Measurements from ENCODE around the gene ADGRG6.
"Not testable (repeated sequence)": the region's sequence is repeated elsewhere in the genome, so short reads cannot be mapped to it uniquely, and the experiment has no call there.

ADGRG6 gene

DNA sequence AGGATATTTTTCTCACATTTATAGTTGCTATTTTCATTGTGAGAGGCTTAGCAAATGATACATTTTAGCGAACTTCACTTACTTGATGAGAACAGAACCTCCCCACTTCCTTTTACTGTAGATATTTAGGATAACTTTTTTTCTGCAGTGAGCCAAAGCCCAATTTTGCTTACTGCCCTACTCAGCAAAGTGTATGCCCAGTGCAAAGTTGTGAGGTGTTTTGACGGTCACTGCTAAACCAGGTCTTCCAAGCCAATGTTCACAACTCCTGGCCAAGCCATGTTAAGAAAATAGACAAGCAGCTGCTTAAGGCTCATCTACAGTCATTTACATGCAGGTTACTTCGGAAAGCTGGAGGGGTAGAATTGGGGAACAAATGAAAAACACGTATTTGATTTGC lies 144.8 kb downstream of the ADGRG6 start:
- no peak for DNase-seq (ENCODE audit: low read depth)

DNA sequence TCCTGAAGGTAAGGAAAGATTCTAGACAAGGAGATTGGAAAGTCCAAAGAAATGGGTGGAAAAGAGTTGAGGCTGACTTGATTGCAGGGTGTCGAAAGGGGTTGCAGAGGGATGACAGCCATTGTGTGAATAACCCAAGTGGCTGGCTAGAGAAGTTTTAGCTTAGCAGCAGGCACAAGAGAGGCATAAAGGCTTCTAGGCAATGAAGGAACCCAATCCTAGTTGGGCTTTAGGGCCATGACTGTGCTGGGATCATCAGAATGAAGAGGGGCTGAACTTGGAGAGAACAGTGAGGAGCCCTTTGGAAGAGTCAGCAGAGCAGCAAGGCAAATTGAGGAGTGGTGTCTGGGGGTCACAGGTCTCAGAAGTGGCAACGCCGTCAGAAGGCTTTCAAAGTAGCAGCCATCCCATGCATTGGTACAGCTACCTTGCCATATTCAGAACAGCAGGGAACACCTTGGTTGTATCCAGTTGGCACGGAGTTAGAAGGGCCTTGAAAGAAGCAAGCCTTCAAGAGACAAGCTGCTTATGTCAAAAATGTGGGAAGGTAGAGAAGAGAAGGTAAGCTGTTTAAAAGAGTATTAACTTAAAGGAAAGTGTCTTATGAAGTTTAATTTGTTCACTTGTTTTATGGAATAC lies 146.4 kb downstream of the ADGRG6 start:
- DNase-seq (ENCODE audit: low read depth), result no peak

DNA sequence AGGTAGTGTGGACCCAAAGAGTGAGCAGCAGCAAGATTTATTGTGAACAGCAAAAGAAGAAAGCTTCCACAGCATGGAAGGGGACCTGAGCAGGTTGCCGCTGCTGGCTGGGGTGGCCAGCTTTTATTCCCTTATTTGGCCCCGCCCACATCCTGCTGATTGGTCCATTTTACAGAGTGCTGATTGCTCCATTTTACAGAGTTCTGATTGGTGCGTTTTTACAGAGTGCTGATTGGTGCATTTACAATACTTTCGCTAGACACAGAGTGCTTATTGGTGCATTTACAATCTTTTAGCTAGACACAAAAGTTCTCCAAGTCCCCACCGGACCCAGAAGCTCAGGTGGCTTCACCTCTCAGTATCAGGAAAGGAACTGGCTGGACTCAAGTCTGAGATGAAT lies 149.0 kb downstream of the ADGRG6 start:
- not testable (repeated sequence) for DNase-seq (ENCODE audit: low read depth)

DNA sequence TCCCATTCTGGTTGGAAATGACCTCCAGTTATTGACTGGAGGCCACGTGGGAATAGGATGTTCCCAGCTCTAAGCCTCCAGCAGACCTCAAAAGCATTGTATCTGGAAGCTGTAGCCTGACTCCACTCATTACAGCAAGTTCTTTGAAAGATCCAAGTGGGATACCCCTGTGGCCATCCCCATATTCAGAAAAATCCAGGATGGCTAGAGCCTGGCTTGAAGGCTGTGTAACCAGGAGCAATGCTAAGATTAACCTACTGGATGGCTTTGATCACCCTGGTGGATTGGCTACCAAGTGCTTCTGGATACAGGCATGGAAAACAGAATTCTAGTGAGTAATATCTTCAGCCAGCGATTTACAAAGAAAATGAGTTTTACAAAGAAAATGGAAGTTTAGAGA lies 151.2 kb downstream of the ADGRG6 start:
- DNase-seq (ENCODE audit: low read depth), result no peak

DNA sequence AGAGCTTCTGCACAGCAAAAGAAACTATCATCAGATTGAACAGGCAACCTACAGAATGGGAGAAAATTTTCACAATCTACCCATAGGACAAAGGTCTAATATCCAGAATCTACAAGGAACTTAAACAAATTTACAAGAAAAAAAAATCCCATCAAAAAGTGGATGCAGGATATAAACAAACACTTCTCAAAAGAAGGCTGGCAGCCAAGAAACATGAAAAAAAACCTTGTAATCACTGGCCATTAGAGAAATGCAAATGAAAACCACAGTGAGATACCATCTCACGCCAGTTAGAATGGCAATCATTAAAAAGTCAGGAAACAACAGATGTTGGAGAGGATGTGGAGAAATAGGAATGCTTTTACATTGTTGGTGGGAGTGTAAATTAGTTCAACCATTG lies 152.4 kb downstream of the ADGRG6 start:
- DNase-seq (ENCODE audit: low read depth), result not testable (repeated sequence)

DNA sequence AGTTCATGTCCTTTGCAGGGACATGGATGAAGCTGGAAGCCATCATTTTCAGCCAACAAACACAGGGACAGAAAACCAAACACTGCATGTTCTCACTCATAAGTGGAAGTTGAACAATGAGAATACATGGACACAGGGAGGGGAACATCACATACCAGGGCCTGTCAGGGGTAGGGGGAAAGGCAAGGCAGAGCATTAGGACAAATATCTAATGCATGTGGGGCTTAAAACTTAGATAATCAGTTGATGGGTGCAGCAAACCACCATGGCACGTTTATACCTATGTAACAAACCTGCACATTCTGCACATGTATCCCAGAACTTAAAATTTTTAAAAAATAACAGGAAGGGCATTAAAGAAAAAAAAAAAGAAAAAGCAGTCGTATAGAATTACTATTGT lies 153.0 kb downstream of the ADGRG6 start:
- DNase-seq (ENCODE audit: low read depth), result not testable (repeated sequence)

DNA sequence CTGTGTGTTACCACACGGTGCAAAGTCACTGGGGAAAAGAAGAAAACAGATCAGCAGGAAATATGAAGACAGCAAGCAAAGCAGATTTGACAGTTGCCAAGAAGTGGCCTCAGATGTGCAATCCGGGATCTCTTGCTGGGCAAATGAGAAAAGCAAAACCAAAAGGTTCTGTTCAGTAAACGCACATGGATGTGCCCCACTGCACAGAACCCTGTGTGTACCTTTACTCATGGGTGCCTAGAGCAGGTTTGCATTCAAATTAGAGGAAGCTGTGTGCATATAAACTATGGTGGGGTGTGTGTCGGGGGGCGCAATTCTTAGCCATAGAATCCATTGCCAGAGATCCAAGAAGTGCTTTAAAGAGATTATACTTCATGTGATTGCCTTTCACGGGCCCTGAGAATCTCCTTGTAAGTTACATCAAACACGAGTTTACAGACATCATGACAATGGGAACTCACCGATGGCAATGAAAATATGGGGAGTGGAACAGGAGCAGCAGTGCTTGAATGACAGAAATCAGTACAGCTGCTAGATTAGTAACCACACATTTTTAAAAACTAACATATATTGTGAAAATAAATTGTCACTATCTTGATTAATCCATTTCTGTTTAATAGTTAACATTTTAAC lies 154.3 kb downstream of the ADGRG6 start:
- DNase-seq (ENCODE audit: low read depth), result no peak

DNA sequence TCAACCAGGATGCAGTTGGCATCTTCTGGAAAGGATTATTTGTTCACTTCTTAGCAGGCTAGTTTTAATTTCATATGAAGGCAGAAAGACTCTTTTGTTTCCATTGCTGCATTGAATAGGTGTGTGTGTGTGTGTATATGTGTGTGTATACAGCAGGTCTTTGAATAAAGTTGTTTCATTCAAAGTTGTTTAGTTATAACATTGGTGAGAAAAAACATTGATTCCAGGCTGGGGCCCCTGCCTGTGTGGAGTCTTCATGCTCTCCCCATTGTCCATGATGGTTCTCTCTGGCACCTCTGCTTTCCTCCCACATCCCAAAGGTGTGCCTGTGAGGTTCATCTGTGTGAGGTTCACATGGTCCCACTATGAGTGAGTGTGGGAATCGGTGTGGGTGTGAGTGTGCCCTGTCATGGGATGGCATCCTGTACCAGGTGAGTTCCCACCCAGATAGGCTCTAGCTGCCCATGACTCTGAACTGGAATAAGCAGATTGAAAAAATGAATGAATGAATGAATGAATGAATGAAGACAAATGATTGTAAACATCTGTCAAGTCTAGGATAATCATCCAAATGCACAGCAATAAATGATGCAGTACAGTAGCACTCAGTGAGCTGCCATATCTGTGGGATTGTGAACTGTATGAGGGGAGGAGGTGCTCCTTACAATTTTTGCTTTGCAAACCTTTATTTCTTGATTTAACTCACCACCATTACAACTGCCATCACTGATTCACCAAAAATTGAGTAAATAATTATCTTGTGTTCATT lies 156.0 kb downstream of the ADGRG6 start:
- no peak for DNase-seq (ENCODE audit: low read depth)

DNA sequence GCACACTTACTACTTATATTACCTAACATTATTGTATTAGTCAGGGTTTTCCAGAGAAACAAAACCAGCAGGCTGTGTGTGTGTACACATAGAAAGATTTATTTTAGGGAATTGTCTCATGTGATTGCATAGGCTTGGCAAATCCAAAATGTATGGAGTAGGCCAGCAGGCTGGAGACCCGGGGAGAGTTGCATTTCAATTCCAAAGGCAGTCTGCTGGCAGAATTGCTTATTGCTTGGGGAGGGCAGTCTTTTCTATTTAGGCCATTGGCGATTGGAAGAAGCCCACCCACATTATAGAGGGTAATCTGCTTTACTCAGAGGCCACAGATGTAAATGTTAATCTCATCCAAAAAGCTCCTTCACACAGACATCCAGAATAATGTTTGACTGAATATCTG lies 157.0 kb downstream of the ADGRG6 start:
- no peak for DNase-seq (ENCODE audit: low read depth)

DNA sequence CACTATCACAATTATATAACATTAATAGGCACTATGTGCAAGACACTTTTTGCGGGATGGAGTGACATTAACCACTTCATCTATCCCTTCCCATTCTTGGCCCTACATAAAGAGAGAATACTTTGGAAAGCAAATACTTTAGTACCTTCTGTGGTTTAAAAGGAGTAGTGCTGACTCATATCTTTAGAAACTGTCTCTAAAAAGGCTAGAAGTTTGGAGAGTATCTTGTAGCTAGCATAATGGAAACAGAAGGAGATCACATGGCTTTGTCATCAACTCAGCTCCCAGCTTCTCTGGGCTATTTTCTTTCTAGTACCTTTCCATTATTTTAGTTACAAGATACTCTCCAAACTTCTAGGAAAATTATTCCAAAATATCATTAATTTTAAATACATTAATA lies 157.5 kb downstream of the ADGRG6 start:
- DNase-seq (ENCODE audit: low read depth), result peak; percentile 11

DNA sequence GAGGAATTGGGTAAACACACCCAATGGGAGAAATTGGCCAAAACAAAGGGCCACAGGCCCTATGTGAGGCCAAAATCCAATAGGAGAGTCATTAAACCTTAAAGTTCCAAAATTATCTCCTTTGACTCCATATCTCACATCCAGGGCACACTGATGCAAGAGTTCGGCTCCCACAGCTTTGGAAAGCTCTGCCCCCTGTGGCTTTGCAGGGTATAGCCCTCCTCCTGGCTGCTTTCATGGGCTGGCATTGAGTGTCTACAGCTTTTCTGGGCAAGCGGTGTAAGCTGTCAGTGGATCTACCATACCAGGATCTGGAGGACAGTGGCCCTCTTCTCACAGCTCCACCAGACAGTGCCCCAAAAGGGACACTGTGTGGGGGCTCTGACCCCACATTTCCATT lies 160.5 kb downstream of the ADGRG6 start:
- DNase-seq (ENCODE audit: low read depth), result no peak

DNA sequence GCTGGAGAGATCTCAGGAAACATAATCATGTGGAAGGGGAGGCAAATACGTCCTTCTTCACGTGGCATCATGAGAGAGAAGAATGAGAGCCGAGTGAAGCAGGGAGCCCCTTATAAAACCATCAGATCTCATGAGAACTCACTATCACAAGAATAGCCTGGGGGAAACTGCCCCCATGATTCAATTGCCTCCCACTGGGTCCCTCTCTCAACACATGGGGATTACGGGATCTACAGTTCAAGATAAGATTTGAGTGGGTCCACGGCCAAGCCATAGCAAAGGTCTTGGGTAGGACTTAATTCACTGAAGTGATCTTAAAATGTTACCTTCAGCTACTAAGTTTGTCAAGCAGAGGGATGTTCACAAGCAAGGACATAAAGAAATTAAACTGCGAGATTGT lies 162.2 kb downstream of the ADGRG6 start:
- DNase-seq (ENCODE audit: low read depth), result no peak

DNA sequence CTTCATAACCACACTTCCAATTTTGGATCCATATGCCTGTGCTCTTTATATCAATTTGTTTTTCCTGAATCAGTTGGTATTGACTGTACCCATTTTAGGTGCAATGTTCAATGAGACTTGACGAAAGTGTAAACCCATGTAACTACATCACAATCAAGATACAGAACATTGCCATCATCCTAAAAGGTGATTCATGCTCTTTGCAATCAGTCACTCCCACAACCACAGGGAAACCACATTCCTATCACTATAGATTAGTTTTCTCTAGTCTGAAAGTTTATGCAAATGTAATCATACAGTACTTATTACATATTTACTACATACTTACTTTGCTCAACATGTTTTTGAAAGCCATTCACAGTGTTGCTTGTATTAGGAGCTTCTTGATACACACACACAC lies 167.4 kb downstream of the ADGRG6 start:
- no peak for DNase-seq (ENCODE audit: low read depth)

DNA sequence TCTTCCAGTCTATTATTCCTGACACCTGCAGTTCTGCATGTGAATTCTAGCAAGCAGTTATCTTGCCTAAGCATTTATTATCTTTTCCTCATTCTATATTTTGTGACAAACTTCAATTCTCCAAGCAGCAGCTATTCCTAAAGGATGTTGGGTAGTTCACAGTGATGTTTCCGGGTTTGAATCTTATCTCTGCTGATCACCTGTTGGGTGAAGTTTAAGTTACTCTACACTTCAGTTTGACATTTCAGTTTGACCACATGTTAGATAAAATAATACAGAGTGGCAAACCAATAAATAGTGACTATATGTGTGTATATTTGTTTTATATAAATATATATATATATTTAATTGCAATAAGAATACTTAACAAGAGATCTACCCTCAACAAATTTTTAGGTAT lies 168.6 kb downstream of the ADGRG6 start:
- DNase-seq (ENCODE audit: low read depth), result no peak

DNA sequence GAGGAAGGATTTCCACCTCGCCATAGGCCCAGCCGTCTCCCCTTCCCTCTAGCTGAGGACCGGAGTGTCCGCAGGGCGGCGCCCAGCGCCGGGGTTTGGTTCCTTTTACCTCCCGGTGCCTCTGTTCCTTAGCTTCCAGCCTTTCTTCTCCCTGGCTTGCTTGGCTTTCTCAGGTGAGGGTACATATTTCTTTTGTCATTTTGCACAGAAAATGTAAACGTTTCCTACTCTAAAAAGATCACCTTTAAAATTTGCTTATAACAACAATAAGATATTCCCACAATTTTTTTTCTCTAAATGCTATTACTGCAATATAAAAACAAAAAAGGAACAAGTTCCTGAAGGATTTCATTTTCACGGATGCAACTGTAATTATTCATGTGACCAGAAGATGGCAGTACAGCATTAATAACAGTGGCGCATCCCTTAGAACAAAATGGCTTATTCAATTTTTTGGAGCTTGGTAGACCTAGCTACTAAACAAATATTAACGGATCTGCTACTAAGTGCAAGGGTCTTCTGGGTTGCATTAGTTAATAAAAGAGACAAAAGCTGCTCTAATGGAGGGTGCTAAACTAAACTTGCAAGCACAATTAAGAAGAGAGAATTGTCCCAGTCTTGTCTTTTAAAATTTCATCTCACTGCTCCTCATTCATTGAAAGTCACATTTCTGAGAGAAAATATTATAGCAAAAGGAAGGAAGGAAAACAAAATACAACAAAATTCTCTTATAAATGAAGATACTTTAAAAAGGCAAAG lies 172.9 kb downstream of the ADGRG6 start:
- peak; percentile 5 for DNase-seq (ENCODE audit: low read depth)

DNA sequence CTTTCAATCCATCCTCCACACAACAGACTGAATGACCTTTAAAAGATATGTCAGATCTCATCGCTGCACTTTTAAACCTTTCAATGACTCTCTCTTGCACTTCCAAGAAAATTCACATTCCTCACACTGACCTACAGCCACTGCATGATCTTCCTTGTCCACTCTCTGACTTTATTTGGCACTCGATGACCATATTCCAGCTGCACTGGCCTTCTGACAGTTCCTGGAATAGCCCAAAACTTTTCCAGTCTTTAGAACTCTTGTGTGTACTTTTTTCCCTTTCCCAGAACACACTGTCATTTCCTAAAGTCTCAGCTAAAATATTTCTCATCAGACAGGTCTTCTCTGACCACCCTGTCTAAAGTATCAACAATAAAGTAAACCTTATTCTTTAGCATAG lies 174.6 kb downstream of the ADGRG6 start:
- no peak for DNase-seq (ENCODE audit: low read depth)

DNA sequence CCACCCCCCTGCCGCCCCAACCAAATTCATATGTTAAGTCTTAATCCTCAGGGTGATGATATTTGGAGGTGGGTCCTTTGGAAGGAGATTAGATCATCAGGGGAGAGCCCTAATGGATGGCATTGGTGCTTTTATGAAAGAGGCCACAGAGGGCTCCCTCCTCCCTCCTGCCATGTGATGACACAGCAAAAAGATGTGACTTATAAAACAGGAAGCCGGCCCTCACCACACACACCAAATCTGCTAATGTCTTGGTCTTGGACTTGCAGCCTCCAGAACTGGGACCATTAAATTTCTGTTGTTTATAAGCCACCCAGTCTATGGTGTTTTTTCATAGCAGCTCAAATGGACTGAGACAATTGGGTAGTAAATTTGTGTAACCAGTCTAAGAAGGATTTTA lies 176.3 kb downstream of the ADGRG6 start:
- DNase-seq (ENCODE audit: low read depth), result peak; percentile 8

DNA sequence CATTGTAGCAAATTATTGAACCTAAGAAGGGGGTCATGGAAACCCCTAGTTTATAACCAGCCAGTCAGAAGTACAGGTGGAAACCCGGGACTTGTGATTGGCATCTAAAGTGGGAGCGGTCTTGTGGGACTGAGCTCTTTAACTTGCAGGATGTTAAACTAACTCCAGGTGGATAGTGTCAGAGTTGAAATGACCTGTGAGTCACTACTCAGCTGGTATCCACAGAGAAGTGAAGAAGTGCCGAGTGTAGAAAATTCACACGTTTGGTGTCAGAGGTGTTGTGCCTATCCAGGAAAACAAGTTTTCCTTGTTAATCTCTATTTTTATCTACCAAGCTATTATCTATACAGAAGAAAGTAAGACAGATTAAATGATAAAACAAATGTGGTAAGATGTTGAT lies 179.7 kb downstream of the ADGRG6 start:
- no peak for DNase-seq (ENCODE audit: low read depth)

DNA sequence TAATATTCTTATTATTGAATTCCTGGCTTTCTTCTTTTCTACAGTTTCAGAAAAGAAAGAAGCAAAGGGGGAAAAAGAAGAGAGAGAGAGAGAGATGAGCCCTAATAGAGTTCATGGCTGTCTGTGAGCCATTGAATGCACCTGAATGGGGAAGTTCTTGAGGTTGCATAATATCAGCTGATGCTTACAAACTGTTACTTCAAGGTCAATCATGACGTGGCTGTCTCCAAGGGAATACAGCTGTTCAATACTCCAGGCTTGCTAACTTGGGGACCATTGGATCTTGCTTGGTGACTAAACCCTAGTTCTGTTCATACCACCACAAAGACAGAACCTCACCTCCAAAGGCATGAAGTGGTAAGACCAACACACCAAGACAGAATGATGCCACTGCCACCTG lies 180.4 kb downstream of the ADGRG6 start:
- no peak for DNase-seq (ENCODE audit: low read depth)

DNA sequence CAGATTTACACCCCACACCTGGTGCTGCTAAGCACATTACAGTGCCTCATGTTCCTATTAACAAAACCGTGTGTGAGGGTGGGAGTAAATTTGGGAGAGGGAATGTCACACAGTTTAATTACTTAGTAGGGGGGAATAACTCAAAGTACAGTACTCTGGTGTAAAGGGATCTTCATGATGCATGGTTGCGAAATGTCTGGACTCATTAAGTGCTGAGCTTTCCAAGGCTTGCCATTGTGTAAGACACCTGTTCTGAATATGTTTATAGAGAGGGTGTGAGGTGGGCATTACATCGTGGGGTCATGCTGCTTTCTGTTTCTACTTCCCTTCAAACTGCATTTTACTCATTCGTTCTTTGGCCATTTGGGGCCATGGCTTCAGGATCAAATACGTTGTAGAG lies 181.2 kb downstream of the ADGRG6 start:
- no peak for DNase-seq (ENCODE audit: low read depth)

DNA sequence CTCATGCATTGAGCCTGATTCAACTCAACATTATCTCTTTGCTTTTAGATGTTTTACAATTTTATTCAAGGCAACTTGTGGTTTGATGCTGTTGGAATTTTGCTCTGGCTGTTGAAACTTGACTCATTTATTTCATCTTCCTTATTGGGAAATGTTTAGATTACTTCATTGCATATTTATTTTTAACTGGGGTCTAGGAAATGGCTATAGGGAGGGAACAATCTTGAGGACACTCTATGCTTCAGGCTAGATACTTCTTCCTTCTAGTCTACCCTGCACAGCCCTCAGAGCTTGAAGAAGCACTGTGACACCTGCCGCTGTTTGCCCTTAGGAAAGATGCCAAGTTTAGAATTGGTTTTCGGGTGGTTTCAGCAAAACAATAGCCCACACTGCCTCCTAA lies 183.4 kb downstream of the ADGRG6 start:
- peak; percentile 7 for DNase-seq (ENCODE audit: low read depth)

DNA sequence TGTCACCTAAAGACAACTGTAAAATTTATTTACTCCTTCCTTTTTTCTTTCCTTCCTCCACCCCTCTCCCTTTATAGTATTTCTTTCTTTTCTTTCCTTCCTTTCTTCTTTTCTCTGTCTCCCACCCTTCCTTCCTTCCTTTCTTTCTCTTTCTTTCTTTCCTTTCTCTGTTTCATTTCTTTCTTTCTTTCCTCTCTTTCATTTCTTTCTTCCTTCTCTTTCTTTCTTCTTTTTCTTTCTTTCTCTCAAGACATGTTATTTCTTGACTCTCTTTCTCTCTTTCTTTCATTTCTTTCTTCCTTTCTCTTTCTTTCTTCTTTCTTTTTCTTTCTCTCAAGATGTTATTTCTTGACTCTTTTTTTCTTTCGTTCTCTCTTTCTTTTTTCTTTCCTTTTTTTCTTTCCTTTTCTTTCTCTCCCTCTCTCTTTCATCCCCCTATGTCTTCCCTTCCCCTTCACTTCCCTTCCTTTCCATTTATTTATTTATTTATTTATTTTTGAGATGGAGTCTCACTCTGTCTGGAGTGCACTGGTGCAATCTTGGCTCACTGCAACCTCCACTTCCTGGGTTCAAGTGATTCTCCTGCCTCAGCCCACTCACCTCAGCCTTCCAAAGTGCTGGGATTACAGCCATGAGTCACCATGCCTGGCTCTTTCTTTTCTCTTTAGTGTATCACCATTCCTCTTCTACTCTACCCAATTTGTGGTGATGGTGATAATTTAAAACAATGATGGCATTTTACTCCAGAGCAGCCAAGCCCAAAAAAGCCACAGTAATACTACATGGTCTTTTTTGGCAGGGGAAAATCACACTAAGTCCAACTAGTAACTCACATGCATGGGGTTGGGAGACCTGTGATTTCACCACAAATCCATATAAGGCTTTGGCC lies 188.2 kb downstream of the ADGRG6 start:
- DNase-seq (ENCODE audit: low read depth), result no peak
